SK-N-SH (cell line): ENCODE measurements around the gene OR1K1. TPM values are rescaled to one million over a fixed set of nuclear protein-coding genes. Genes with fewer than 3 reads are reported as not detected.

Experiments
- CTCF ChIA-PET: fragments of 300-600, 350-600 bp; formaldehyde crosslinking; extraction: SDS; loops from one replicate; lab custom pipeline; 2021; lab: Yijun Ruan, JAX
- POLR2A ChIA-PET: fragments of 350-600 bp; sonication (Branson Sonifier 250); formaldehyde crosslinking; extraction: SDS; loops from one replicate; lab custom pipeline; 2020; ENCODE audit warnings: antibody characterized with exemption, inconsistent platforms; lab: Yijun Ruan, JAX
- DNase-seq: peaks from one replicate; pipeline ENCODE4 v3.0.0; 2012
- H2AFZ ChIP-seq: fragments of 200-600 bp; sonication (generic); 2 replicates; pipeline ENCODE4 v1.8.1; 2016; ENCODE audit warnings: antibody characterized with exemption, mild to moderate bottlenecking, low read depth
- H3F3A ChIP-seq: fragments of 200-600 bp; sonication (generic); replicated peaks from 2 replicates; pipeline ENCODE3; 2016; ENCODE audit warnings: antibody characterized with exemption, mild to moderate bottlenecking; ENCODE audit not compliant: insufficient read depth
- H3K27ac ChIP-seq, 2 experiments: fragments of 200-500 bp in 1 of 2; fragments of 200-600 bp in 1 of 2; sonication (Bioruptor generic) in 1 of 2; sonication (generic), shearing (Covaris generic) in 1 of 2; 2 replicates each; pipeline versions ENCODE4 v1.5.1 to v1.6.1; 2014 to 2016; ENCODE audit warnings: low read depth in 2 of 2, inconsistent platforms in 1 of 2, low read length in 1 of 2, mild to moderate bottlenecking in 1 of 2, mixed read lengths in 1 of 2
- H3K27me3 ChIP-seq: fragments of 200-600 bp; sonication (generic), shearing (Covaris generic); 2 replicates; pipeline ENCODE4 v1.6.1; 2016; ENCODE audit warnings: mixed run types; ENCODE audit not compliant: insufficient read depth
- H3K36me3 ChIP-seq, 2 experiments: fragments of 200-500 bp in 1 of 2; fragments of 200-600 bp in 1 of 2; sonication (Bioruptor generic) in 1 of 2; sonication (generic) in 1 of 2; replicated peaks in 1 of 2; 2 replicates each; pipeline versions ENCODE3 to v1.5.1; 2014 to 2016; ENCODE audit warnings: low read length in 1 of 2, mild to moderate bottlenecking in 1 of 2; ENCODE audit not compliant: insufficient read depth in 2 of 2, control insufficient read depth in 1 of 2
- H3K4me1 ChIP-seq, 2 experiments: fragments of 200-500 bp in 1 of 2; fragments of 200-600 bp in 1 of 2; sonication (Bioruptor generic) in 1 of 2; sonication (generic), shearing (Covaris generic) in 1 of 2; 2 replicates each; pipeline versions ENCODE4 v1.5.1 to v1.6.1; 2014 to 2016; ENCODE audit warnings: low read depth in 1 of 2, low read length in 1 of 2, mixed run types in 1 of 2; ENCODE audit not compliant: insufficient read depth in 2 of 2, control insufficient read depth in 1 of 2
- H3K4me2 ChIP-seq: fragments of 200-600 bp; sonication (generic), shearing (Covaris generic); 2 replicates; pipeline ENCODE4 v1.6.1; 2017; ENCODE audit warnings: mixed run types
- H3K4me3 ChIP-seq, 2 experiments: fragments of 200-500 bp in 1 of 2; fragments of 200-600 bp in 1 of 2; sonication (Bioruptor generic) in 1 of 2; sonication (generic), shearing (Covaris generic) in 1 of 2; 2 replicates each; pipeline versions ENCODE4 v1.5.1 to v1.8.1; 2014 to 2016; ENCODE audit warnings: low read depth in 2 of 2, inconsistent platforms in 1 of 2, low read length in 1 of 2, mild to moderate bottlenecking in 1 of 2, mixed read lengths in 1 of 2, moderate library complexity in 1 of 2
- H3K79me2 ChIP-seq: fragments of 200-600 bp; sonication (generic); 2 replicates; pipeline ENCODE4 v1.8.1; 2017; ENCODE audit warnings: mild to moderate bottlenecking; ENCODE audit not compliant: insufficient read depth
- H3K9ac ChIP-seq: fragments of 200-600 bp; sonication (generic); 2 replicates; pipeline ENCODE4 v1.6.1; 2017; ENCODE audit warnings: mixed run types
- H3K9me2 ChIP-seq: fragments of 200-600 bp; sonication (generic); 2 replicates; pipeline ENCODE4 v1.6.1; 2017; ENCODE audit warnings: mixed run types
- H3K9me3 ChIP-seq: fragments of 200-600 bp; sonication (generic); 2 replicates; pipeline ENCODE4 v1.6.1; 2017; ENCODE audit warnings: mixed run types, mild to moderate bottlenecking, moderate library complexity
- H4K20me1 ChIP-seq: fragments of 200-600 bp; sonication (generic); 2 replicates; pipeline ENCODE4 v1.6.1; 2017; ENCODE audit warnings: mild to moderate bottlenecking, mixed run types; ENCODE audit not compliant: insufficient read depth
- CTCF ChIP-seq: fragments of 200-600 bp; sonication (generic); IDR thresholded peaks from 2 replicates; pipeline ENCODE4 v1.6.1; 2017; ENCODE audit warnings: antibody characterized with exemption, mild to moderate bottlenecking, moderate library complexity
- ELF1 ChIP-seq: IDR thresholded peaks from 2 replicates; pipeline ENCODE4 v1.4.0; 2012
- FOXJ3 ChIP-seq: sonication (generic); formaldehyde crosslinking; IDR thresholded peaks from 2 replicates; pipeline ENCODE4 v1.5.1; 2020; ENCODE audit warnings: mild to moderate bottlenecking, missing genetic modification reagents
- JUND ChIP-seq: IDR thresholded peaks from 2 replicates; pipeline ENCODE4 v1.4.0; 2012
- MAX ChIP-seq: IDR thresholded peaks from 2 replicates; pipeline ENCODE4 v1.4.0; 2012; ENCODE audit warnings: low read depth
- NRF1 ChIP-seq: IDR thresholded peaks from 2 replicates; pipeline ENCODE4 v1.6.1; 2012; ENCODE audit warnings: low read depth, mild to moderate bottlenecking, low read length
- RAD21 ChIP-seq: IDR thresholded peaks from 2 replicates; pipeline ENCODE4 v1.6.1; 2012; ENCODE audit warnings: mild to moderate bottlenecking, low read length
- REST ChIP-seq: IDR thresholded peaks from 2 replicates; pipeline ENCODE4 v1.6.1; 2012; ENCODE audit warnings: mild to moderate bottlenecking, low read depth, low read length, moderate library complexity
- TAF1 ChIP-seq: IDR thresholded peaks from 2 replicates; pipeline ENCODE4 v1.6.1; 2012; ENCODE audit warnings: low read depth, mild to moderate bottlenecking, low read length, moderate library complexity, borderline replicate concordance
- TCF12 ChIP-seq: IDR thresholded peaks from 2 replicates; pipeline ENCODE4 v1.4.0; 2012
- WGBS: methylation state at CpG from one replicate; pipeline ENCODE4 v1.1.6; 2017; ENCODE audit warnings: low lambda C conversion rate; 5-methylcytosine and 5-hydroxymethylcytosine counted together
- polyA plus RNA-seq, 3 experiments: library from polyadenylated mRNA; depleted of rRNA; stranded (reverse); fragments of >200 nt; gene quantifications; 2 replicates each; pipeline ENCODE4 v1.2.3, GENCODE V29; 2012

The OR1K1 gene
- polyA plus RNA-seq, 1 of the 3 experiments (the other 2 are of a cell fraction), result not detected

- Histone ChIP-seq H3K27ac (no peak overlapping the region), H3K9me3 (no peaks in the 10 kb centered on the region), H3K9me2 (no peaks in the 10 kb centered on the region), H3K4me2 (no peak overlapping the region), H3K9ac (no peak overlapping the region), H2AFZ (no peak overlapping the region), H3K79me2 (no peaks in the 10 kb centered on the region), H3K4me1 (no peaks in the 10 kb centered on the region), H3F3A (no peaks in the 10 kb centered on the region), H3K27me3 (no peaks in the 10 kb centered on the region), H3K36me3 (no peaks in the 10 kb centered on the region), H4K20me1 (no peaks in the 10 kb centered on the region), H3K4me3 (no peak overlapping the region)
- TF ChIP-seq TAF1 (no peak), JUND (no peak)
- 49% methylated on average over 8 of the region's 8 CpGs for WGBS
- no peak for DNase-seq
- ChIA-PET CTCF (interaction anchor here (1.4 to 1.7 kb wide), 2 partner anchors 34 to 278 kb away, joined by 4 to 5 read pairs; no protein-coding TSS in a partner anchor), POLR2A (no interaction called here)
These were observed 22.9 kb upstream of the OR1K1 start for GRCh38 chr9:122777052-122777451.

- H3F3A ChIP-seq, result no peaks in the 10 kb centered on the region
- no peak for TF ChIP-seq ELF1
- peak; percentile 10; the same call in 1 of the 2 replicates for TF ChIP-seq TCF12
- TF ChIP-seq NRF1, result no peak
- no peak for TF ChIP-seq CTCF
- no peaks in the 10 kb centered on the region for H3K79me2 ChIP-seq
- H4K20me1 ChIP-seq, result no peaks in the 10 kb centered on the region
- H3K9ac ChIP-seq, result no peak overlapping the region
- no peak overlapping the region for H3K4me2 ChIP-seq
- H3K4me3 ChIP-seq, result no peak overlapping the region
- no peaks in the 10 kb centered on the region for H3K36me3 ChIP-seq
- no peaks in the 10 kb centered on the region for H3K4me1 ChIP-seq
- H3K9me3 ChIP-seq, result no peaks in the 10 kb centered on the region
- no peak overlapping the region for H3K27ac ChIP-seq
- POLR2A ChIA-PET, result no interaction called here
- no peak for DNase-seq
- no peaks in the 10 kb centered on the region for H3K9me2 ChIP-seq
- H3K27me3 ChIP-seq, result no peaks in the 10 kb centered on the region
- WGBS, result 8% methylated on average over 3 of the region's 3 CpGs
- CTCF ChIA-PET, result no interaction called here
- H2AFZ ChIP-seq, result no peak overlapping the region
These were observed 21.8 kb upstream of the OR1K1 start for GRCh38 chr9:122777935-122778627.

GRCh38 chr9:122779181-122779580 lies 20.7 kb upstream of the OR1K1 start:
- Histone ChIP-seq H2AFZ (no peak overlapping the region), H3K79me2 (no peaks in the 10 kb centered on the region), H3K27me3 (no peaks in the 10 kb centered on the region), H3K9me3 (no peaks in the 10 kb centered on the region), H3K4me1 (no peaks in the 10 kb centered on the region), H3F3A (no peaks in the 10 kb centered on the region), H3K4me3 (no peak overlapping the region), H3K9ac (no peak overlapping the region), H3K27ac (no peak overlapping the region), H3K4me2 (no peak overlapping the region), H3K36me3 (no peaks in the 10 kb centered on the region), H3K9me2 (no peaks in the 10 kb centered on the region), H4K20me1 (no peaks in the 10 kb centered on the region)
- no peak for TF ChIP-seq REST
- TF ChIP-seq FOXJ3 (CRISPR knock-in tag), result no peak
- no peak for TF ChIP-seq RAD21
- no peak for TF ChIP-seq MAX
- WGBS, result 35% methylated on average over 3 of the region's 3 CpGs
- ChIA-PET CTCF (no interaction called here), POLR2A (interaction anchor here (0.6 to 0.7 kb wide), 2 partner anchors 35 to 400 kb away, joined by 3 read pairs; no protein-coding TSS in a partner anchor)
- no peak for DNase-seq
